Fibroblast of upper back skin (primary cell): ENCODE measurements around the gene LIN9.
"Not testable (repeated sequence)": the region's sequence is repeated elsewhere in the genome, so short reads cannot be mapped to it uniquely, and the experiment has no call there.

Experiments used
- DNase-seq: peaks from one replicate; pipeline ENCODE4 v3.0.0-alpha.2; 2013

The LIN9 gene

GRCh38 chr1:226308723-226309397, at the start of gene LIN9:
Gene LIN9 (minus strand): TSS chr1:226309164. CDS start chr1:226309139, 25 bp downstream.
- peak; percentile 87 for DNase-seq

- DNase-seq: no peak
Measured at GRCh38 chr1:226357416-226357815, 48.5 kb upstream of the LIN9 start.

- DNase-seq: no peak
Measured at GRCh38 chr1:226355669-226356551, 46.9 kb upstream of the LIN9 start.

- DNase-seq: no peak
Measured at GRCh38 chr1:226355016-226355415, 46.1 kb upstream of the LIN9 start.

- no peak for DNase-seq
Measured at GRCh38 chr1:226353698-226354525, 44.9 kb upstream of the LIN9 start.

GRCh38 chr1:226351709-226352108, 42.7 kb upstream of the LIN9 start:
- DNase-seq: no peak

GRCh38 chr1:226350519-226350865, 41.5 kb upstream of the LIN9 start:
- DNase-seq: no peak

GRCh38 chr1:226349801-226350518, 41.0 kb upstream of the LIN9 start:
- no peak for DNase-seq

GRCh38 chr1:226349081-226349480, 40.1 kb upstream of the LIN9 start:
- no peak for DNase-seq

GRCh38 chr1:226344441-226345259, 35.7 kb upstream of the LIN9 start:
- no peak for DNase-seq

GRCh38 chr1:226342656-226343055, 33.7 kb upstream of the LIN9 start:
- no peak for DNase-seq

GRCh38 chr1:226340111-226340510, 31.1 kb upstream of the LIN9 start:
- DNase-seq: not testable (repeated sequence)

- DNase-seq: no peak
Measured at GRCh38 chr1:226337276-226337875, 28.4 kb upstream of the LIN9 start.

GRCh38 chr1:226335661-226336060, 26.7 kb upstream of the LIN9 start:
- no peak for DNase-seq

- no peak for DNase-seq
Measured at GRCh38 chr1:226332947-226333346, 24.0 kb upstream of the LIN9 start.

- no peak for DNase-seq
Measured at GRCh38 chr1:226329237-226329636, 20.3 kb upstream of the LIN9 start.

- no peak for DNase-seq
Measured at GRCh38 chr1:226327761-226328162, 18.8 kb upstream of the LIN9 start.

GRCh38 chr1:226325178-226325577, 16.2 kb upstream of the LIN9 start:
- peak; percentile 14 for DNase-seq

- DNase-seq: no peak
Measured at GRCh38 chr1:226324479-226324878, 15.5 kb upstream of the LIN9 start.

GRCh38 chr1:226322986-226323385, 14.0 kb upstream of the LIN9 start:
- DNase-seq: no peak

- DNase-seq: no peak
Measured at GRCh38 chr1:226320930-226321329, 12.0 kb upstream of the LIN9 start.
